Activated T-cell treated with anti-CD3 and anti-CD28 coated beads for 1 hour (primary cell): ENCODE data around the gene ARFGAP3.
"Not testable (repeated sequence)": the region's sequence is repeated elsewhere in the genome, so short reads cannot be mapped to it uniquely, and the experiment has no call there.

Experiments
- DNase-seq: peaks from one replicate; pipeline ENCODE4 v3.0.0-alpha.2; 2020; ENCODE audit warnings: low read depth

ARFGAP3 gene

DNA sequence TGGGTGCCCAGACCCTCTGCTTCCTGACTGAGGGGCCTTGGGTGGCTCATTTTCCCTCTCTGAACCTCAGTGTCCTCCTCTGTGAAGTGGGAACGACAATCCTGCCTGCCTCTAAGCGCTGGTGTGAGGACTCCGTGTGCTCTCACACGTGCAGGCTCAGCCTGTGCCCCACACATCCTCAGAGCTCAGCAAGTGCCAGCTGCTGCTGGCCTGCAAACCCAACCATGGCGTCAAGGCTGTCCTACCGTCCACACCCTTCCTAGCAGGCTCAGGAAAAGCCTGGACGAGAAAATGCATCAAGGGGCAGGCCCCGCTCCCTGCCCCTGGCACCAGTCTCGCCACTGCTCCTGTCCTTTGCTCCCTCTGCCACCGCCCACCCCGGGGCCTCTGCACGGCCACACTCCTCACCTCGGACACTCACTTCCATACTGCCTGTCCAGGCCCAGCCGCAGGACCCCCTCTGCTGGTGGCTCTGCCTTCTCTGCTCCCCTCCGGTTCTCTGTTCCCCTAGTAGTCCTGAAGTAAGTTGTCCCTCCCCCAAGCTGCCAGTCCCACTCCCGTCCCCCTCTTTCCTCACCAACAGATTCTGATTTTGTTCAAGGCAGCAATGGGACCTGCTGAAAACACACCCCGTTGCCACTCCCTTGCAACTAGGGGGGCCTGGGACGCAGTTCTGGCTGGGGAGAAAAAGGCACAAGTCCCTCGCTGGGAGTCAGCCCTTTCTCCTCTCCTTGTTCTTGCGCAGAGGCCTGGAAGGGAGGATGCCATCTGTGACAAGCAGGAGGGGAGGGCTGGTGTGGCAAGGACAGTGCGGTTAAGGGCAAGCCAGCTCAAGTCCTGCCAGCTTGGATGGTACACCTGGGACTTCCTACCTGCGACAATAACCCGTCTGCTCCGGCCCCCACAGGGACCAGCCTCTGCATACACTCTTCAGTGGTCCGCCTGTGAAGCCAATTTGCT, 62.2 kb downstream of the ARFGAP3 start:
- no peak for DNase-seq

DNA sequence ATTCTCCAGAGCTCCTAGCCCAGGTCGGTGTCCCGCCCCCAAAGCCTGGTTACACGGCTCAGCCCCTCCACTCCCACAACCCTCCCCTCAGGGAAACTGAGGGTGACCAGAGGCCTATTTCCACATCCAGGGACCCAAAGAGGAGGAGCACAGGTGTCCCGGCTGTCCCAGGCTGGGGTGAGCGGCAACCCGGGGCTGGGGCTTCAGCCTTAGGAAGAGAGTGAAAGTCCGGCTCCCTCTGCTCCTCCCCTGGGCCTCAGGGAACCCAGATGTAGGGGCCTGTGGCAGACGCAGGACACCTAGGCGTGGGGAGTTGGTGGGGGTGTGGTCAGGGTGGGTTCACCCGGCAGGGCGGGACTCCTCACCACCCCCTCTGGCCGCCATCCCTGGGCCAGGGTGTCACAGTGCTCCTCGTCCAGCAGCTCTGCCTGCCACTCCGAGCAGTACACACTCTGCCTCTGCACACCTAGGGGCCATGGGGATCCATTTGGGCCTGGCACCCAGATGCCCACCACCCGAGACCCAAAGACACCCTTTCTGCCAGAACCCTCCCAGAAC, 63.1 kb downstream of the ARFGAP3 start:
- no peak for DNase-seq

DNA sequence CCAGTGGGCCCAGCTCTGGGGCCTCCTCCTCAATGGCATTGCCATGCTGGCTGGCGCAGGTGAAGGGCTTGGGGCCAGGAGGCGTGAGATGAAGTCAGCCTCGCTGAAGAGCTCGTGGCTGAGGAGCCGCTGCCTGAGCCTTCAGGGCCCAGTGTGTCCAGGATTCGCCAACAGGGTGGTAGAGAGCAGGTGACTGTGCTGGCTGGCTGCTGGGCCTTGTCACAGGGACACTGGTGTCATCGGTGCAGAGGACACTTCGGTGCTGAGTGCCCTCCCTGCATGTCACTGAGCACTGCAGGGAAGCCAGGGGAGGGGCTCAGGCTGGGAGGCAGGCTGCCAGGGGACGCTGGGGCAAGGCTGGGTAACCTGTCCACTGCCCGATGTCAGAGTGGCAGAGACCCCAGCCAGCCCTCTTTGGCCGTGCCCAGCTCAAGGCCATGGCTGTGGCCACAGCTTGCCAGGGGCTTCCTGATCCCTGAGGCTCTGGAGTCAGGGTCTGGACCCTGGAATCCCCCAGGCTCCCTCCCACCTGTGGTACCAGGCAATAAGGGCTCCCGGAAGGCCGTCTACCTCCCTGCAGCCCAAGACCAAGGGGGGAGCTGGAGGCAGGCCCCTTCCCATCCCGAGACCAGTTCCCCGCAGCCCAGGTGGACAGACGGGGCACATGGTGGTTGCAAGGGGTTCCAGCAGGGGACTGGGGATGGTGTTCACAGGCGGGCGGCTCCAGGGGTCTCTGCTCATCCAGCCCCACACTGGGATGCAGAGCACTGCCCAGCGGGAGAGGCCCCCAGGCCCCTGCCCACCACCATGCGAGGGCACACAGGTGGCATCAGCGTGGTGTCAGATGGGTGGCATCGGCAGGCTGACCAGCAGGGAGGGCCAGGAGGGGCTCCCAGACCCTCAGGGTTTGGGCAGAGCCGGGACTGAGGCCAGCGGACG, 63.9 kb downstream of the ARFGAP3 start:
- DNase-seq = no peak

DNA sequence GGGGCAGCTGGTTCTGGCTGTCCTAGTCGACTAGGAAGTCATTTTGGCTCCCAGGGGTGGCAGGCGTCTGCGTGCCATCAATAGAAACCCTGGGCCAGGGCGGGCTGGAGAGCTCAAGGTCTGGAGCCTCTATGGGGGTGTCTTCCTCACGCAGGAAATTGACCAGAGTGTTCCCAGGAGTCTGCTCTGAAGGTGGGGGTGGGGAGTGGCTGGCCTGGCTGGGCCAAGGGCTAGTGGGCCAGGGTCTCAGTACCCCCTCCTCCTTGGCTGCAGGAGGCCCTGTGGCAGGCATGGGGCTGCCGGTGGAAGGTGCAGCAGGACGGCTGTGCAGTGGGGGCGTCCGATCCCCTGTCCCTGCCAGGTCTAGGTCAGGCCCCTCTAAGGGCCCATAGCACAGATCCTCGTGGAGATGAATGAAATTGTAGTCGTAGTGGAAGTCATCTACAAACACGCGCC, 64.6 kb downstream of the ARFGAP3 start:
- no peak for DNase-seq

DNA sequence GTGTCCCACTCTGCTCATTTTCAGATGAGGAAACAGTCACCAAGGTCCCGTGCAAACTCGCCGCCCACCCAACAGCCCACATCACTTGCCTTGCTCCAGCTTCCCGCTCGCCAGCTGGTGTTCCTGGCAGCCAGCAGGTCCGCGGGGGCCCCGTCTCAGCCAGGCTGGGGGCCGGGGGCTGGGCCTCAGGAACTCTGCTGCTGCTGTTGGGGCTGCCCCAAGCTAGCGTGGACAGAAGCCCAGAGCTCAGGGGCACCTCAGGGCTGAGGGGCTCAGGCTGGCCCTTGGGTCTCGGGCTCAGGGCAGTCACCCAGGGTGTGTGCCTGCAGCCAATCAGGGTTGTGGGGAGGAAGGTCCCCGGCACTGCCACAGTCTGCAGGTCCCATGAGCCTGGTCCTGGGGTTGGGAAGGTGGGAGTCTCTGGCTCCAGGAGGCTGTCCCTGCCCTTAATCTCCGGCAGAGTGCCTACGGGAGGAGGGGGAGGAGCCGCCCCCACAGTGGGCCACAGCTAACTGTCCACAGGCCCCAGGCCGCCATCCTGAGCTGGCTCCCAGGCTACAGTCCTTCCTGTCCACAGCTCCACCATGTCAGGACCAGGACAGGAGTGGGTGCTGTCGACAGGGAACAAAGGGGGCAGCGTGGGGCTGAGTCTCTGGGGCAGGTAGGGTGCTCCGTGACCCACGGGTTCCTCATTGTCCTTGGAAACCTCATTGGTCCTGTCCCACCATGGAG, 65.2 kb downstream of the ARFGAP3 start:
- DNase-seq = no peak

DNA sequence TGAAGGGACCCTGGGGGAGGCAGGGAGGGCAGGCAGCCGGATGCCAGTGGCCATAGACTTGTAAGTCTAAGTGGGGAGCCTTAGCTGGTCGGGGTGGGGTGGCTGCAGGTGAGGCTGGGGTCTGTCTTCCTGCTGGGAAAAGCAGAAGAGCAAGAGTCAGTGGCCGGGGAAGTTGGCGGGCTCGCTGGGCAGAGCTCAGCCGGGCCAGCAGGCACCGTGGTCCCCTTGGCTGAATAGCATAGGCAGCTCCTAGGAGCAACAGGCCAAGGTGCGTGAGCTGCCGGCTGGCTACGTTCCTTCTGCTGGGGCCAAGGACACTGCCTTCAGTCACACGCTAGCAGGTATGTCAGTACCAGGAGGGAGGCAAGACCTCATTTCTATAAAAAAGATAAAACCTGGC, 68.6 kb downstream of the ARFGAP3 start:
- DNase-seq = no peak

DNA sequence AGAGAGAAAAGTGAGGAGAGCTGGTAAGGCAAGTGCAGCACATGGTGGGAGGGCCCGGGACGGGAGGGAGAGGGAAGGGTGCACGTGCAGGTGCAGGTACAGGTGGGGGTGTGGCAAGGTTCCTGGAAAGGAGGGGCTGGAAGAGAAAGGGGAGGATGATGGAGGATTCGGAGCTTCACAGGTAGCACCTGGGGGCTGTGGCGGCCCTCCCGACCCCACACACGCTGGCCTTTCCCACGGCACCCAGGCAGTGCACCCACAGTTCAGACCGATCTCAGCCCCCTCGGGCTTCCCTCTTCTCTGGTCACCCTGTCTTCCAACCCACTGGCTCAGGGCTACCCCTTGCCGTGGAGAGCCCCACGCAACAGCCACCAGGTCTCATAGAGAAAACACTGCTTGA, 69.1 kb downstream of the ARFGAP3 start:
- no peak for DNase-seq

DNA sequence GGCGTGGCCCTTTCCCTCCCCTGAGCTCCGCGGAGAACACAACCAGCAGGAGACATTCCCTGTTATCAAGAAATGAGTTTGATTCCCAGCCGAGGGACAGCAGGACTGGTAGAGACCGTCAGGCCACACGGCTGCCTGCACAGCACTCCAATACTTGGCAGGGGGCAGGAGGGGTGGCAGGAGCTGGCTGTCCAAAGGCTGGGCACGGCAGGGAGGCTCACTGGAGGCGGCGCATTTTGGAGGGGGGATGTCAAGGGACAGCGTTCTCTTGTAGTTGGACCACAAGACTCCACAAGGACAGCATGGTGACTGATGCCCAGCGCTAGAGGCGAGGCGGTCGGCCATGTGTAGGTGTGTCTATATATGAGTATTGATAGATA, 69.7 kb downstream of the ARFGAP3 start:
- DNase-seq = no peak

DNA sequence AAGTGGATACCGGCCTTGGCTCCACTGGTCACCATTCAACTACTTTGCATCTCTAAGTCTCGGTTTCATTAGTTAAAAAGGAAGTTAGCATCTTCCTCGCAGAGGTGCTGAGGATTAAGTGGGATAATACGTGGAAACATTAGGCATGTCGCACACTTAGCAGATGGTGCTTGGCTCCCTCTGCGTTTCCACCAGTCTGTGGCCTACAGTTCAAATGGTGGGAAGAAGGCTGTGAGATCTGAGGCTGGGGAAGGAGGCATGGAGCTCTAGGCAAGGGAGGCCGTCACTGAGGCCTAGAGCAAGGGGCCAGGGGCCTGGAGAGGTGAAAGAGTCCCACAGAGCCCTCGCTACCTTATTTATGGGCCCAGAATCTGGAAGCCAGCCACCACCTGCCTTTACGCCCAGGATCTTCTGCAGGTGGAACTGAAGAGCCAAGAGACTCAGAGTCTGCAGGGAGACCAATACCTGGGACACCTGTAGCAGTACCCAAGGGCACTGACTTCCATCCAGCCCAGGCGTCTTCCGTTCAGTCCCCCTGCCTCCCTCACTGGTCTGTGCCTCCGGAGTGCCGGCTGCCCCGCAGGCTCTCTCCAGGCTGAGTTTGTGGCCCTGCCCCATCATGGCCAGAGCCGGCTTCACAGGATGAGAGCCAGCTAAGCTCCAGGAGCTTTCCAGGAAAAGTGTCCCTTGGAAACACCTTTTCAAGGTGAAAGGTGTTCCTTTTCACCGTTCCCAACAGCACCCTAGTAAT, 70.3 kb downstream of the ARFGAP3 start:
- DNase-seq = no peak

DNA sequence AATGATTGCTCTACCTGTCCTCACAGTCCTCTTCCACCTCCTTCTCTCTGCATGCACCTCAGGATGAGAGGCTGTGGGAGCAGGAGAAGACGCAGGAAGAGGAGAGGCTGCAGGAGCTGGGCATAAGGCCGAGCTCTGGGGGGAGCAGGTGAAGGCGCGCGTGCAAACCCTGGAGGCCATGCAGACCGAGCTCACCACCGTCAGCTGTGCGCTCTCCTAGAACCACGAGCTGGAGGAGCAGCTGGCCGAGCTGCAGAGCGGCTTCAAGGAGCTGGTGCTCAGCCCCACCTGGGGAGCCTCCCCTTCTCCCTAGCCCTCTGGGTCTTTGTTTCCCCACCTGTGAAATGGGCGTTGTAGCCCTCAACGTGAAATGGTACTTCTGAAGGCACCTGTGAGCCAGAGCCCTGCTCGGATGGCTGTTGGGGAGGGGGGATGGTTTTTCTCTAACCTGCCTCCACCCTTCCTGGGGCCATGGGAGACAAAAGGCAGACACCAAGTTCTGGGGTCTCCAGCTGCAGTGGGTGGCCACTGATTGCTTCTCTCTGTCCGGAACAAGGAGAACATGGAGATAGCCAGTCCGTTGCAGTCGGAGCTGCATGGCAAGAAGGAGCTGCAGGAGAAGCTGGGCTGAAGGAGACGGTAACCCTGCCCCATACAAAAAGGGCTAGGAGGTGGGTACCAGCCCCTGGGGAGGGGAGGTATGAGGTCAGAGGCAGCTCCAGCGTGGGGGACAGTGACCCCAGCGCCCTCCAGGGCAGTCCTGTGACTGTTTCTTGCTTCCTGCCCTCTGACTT, 71.2 kb downstream of the ARFGAP3 start:
- no peak for DNase-seq

DNA sequence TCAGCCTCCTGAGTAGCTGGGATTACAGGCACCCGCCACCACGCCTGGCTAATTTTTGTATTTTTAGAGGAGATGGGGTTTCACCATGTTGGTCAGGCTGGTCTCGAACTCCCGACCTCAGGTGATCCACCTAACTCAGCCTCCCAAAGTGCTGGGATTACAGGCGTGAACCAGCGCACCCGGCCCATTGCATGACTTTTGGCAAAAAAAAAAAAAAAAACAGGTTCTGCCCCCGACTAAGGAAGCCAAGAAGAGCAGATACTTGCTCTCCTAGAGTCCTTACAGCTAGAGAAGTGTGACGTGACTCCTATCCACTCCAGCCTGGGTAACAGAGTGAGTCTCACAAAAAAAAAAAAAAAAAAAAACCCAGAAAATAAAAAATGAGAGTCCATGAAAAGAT, 74.8 kb downstream of the ARFGAP3 start:
- DNase-seq = not testable (repeated sequence)

DNA sequence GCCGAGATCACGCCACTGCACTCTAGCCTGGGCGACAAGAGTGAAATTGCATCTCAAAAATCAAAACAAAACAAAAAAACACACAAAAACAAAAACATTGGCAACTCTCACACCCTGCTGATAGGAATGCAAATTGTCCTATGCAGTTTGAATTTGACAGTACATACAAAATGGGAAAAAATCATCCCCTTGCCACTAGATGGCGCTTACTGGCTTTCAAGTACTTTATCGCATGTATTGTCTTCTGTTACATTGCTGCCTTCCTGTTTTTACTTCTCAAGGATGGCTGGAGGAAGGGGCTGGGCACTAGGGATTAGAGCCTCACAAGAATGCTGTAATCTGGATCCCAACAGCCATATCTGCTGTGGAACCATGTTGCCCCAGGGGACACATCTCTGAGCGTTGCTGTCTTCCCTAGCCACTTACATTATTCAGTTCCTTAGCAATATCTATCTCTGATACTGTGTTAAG, 77.0 kb downstream of the ARFGAP3 start:
- peak; percentile 7 for DNase-seq

DNA sequence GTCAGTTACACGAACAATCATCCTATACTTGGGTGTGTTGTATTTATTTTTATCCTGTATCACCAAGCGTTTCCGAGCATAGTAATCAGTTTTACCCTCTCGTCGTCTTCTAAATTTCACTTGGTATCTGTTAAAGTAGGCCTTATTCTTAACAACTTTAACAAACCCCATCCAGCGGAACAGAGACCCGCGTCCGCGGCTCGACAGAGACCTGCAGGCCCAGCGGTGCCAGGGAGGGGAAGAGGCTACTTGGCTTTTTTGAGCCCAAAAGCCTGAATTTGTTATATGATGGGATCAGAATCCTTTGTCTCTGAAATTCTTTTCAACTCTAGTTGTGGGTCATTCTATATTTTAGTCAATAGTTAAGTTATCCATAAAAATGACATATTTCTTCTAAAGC, 79.9 kb downstream of the ARFGAP3 start:
- DNase-seq = no peak

DNA sequence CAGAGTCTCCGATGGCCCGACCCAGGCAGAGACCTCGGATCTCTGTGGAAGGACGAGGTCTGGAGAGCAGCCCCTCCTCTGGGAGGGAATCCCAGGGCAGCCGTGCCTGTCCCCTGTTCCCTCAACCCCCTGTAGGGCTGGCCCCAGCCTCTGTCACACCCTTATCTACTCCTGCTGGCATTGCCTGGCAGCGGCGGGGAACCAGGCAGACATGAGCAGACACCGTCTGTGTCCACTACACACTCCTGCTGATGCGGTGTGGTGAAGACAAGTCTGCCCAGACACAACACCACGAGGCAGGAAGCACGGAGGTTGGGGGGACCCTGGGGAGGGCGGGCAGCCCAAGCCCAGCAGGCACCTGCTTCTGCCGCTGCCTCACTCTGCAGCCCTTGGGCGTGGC, 83.9 kb downstream of the ARFGAP3 start:
- DNase-seq = no peak

DNA sequence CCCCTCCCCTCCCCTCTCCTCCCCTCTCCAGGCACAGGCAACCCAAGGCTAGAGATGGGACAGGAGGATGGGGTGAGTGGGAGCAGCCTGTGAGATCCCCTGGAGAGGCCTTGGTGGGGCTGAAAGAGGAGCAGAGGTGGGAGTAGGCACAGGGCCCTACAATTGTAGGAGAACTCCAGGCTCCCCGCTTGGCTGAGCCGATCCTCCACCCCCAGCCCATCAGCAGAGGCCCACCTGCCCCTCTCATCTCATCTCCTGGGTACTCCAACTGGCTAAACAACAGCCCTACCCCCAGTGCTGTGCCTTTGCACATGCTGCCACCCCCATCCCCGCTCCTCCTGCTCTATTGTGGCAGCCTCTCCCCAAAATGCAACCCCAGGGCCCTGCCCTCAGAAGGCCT, 84.4 kb downstream of the ARFGAP3 start:
- no peak for DNase-seq

DNA sequence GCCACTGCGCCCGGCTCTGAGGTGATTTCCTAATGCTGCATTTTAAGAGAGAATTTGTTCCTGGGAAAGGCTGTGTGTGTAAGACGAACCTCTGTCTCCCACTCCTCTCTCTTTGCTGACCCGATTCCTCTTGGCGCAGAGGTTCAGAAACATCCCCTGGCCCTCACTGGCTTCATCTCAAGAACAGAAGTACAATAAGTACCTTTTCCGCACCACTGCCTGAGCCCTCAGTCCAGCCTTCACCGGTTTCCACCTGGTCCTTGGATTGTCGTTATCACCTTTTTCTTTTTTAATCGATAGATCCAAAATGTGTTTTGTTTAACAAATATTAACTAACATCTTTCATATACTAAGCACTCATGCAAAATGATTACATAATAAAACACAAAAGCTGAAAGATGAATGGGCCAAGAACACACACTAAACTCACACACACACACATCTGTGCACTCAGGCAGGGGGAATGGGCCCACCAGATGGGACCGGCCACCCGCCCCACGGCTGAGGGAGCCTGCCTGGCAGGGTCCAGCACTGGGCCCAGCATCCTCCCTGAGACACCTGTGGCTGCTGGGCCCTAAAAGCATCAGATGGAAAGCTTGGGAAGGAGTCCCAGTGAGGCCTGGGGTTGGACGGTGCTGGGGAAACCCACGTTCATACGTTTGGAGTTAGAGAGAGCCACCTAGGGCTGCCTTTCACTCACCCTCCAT, 86.0 kb downstream of the ARFGAP3 start:
- DNase-seq = no peak

DNA sequence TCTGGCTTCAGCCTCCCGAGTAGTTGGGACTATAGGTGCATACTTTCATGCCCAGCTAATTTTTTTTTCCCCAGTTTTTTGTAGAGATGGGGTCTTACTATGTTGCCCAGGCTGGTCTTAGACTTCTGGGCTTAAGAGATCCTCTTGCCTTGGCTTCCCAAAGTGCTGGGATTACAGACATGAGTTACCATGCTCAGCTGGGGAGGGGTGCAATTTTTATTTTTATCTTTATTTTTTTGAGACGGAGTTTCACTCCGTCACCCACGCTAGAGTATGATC, 86.7 kb downstream of the ARFGAP3 start:
- no peak for DNase-seq

DNA sequence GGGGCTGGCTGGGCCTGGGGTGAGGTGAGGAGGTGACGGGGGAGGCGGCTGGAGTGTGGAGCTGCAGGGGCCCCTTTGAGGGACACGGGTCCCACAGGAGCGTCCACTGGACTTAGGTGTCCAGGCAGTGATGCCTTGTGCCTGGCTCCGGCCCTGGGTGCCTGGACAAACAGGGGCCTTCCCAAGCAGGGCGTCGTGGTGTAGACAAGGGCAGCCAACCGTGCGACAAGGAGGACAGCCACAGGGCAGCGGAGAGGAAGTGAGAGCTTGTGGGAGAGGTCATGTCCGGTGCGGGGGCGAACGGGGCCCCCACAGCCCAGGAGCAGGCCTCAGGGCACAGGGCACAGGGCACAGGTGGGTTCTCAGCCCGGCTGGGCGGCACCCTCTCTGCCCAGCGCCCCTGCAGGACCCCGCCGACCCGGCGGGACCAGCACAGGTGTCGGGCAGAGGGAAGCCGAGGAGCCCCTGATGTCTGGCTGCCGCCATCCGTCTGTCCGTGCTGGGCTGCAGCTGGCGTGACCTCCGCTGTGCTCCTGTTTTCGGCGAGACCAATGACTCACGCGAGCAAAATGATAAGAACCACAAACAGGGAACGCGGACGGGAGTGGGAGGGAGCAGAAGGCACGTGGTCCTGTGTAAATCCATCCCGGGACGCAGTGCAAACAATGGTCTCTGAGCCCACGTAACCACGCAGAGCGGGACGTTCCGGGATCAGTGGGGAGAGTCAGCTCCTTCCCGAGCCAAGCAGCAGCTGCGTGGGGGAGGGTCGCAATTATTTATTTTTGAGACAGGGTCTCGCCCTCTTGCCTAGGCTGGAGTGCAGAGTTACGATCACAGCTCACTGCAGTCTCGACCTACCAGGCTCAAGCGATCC, 87.3 kb downstream of the ARFGAP3 start:
- no peak for DNase-seq

DNA sequence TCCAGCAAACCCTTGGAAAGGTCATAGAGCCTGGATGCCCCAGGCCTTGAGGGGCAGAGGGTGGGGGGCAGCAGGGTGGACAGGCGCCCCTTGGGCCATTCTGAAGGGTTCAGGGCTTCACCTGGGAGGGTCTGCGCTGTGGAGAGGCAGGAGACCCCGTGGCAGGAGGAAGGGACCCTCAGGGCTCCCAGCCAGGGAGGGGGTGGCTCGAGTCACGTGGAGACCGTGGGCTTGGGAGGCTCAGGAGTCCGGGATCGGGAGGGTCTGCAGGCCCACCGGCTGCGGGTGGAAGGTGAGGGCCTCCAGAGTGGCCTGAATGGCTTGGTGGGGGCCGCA, 87.9 kb downstream of the ARFGAP3 start:
- no peak for DNase-seq
